Measurements from ENCODE around the gene CTRL.
"Not testable (repeated sequence)": the region's sequence is repeated elsewhere in the genome, so short reads cannot be mapped to it uniquely, and the experiment has no call there.

CTRL gene

GRCh38 chr16:67975321-67976105, 43.9 kb upstream of the CTRL start:
- no peak for DNase-seq
- H3K27me3 ChIP-seq (ENCODE audit: insufficient read depth, low read depth, severe bottlenecking) = no peaks in the 10 kb centered on the region
- no peaks in the 10 kb centered on the region for H3K9me3 ChIP-seq (ENCODE audit: severe bottlenecking)
- H3K36me3 ChIP-seq = no peaks in the 10 kb centered on the region
- H3K27ac ChIP-seq = no peak overlapping the region
- H3K4me3 ChIP-seq (ENCODE audit: low read depth, low read length) = no peak overlapping the region
- TF ChIP-seq CTCF (IDR thresholded peaks at IDR 0.05; ENCODE audit: low read depth, low read length) = no peak

GRCh38 chr16:67972285-67972684, 40.6 kb upstream of the CTRL start:
- H3K4me3 ChIP-seq (ENCODE audit: low read depth, low read length); H3K27me3 ChIP-seq (ENCODE audit: insufficient read depth, low read depth, severe bottlenecking); DNase-seq; H3K36me3 ChIP-seq; H3K9me3 ChIP-seq (ENCODE audit: severe bottlenecking); H3K27ac ChIP-seq: not testable (repeated sequence)

- H3K9me3 ChIP-seq (ENCODE audit: severe bottlenecking) = no peaks in the 10 kb centered on the region
- no peak for DNase-seq
- no peak for TF ChIP-seq CTCF (IDR thresholded peaks at IDR 0.05; ENCODE audit: low read depth, low read length)
- H3K27ac ChIP-seq = no peak overlapping the region
- no peak overlapping the region for H3K4me3 ChIP-seq (ENCODE audit: low read depth, low read length)
- no peaks in the 10 kb centered on the region for H3K36me3 ChIP-seq
- H3K27me3 ChIP-seq (ENCODE audit: insufficient read depth, low read depth, severe bottlenecking) = no peaks in the 10 kb centered on the region
Measured at GRCh38 chr16:67971111-67971510, 39.4 kb upstream of the CTRL start.

- TF ChIP-seq CTCF (IDR thresholded peaks at IDR 0.05; ENCODE audit: low read depth, low read length) = no peak
- DNase-seq = no peak
Measured at GRCh38 chr16:67969254-67970039, 37.8 kb upstream of the CTRL start.

GRCh38 chr16:67968400-67969253, 37.0 kb upstream of the CTRL start, which contains the start of gene SLC12A4:
Gene SLC12A4, minus strand, starts transcription at chr16:67968637. Its CDS starts 84 bp downstream, at chr16:67968553.
- H3K4me3 ChIP-seq (ENCODE audit: low read depth, low read length) = peak within 1 kb of the TSS; percentile 41
- no peak for TF ChIP-seq CTCF (IDR thresholded peaks at IDR 0.05; ENCODE audit: low read depth, low read length)
- peak; percentile 62 for DNase-seq
- no peaks in the 10 kb centered on the region for H3K27me3 ChIP-seq (ENCODE audit: insufficient read depth, low read depth, severe bottlenecking)
- no peaks in the 10 kb centered on the region; the same call in none of the 2 replicates for H3K36me3 ChIP-seq
- no peaks in the 10 kb centered on the region for H3K9me3 ChIP-seq (ENCODE audit: severe bottlenecking)
- H3K27ac ChIP-seq = peak within 1 kb of the TSS; percentile 31; the same call in 1 of the 2 replicates

More at GRCh38 chr16:67969254-67970039, 37.8 kb upstream of the CTRL start:
- Histone ChIP-seq H3K4me3 (ENCODE audit: low read depth, low read length) (no peak overlapping the region), H3K27ac (no peak overlapping the region), H3K36me3 (no peaks in the 10 kb centered on the region; the same call in 1 of the 2 replicates), H3K9me3 (ENCODE audit: severe bottlenecking) (no peaks in the 10 kb centered on the region), H3K27me3 (ENCODE audit: insufficient read depth, low read depth, severe bottlenecking) (no peaks in the 10 kb centered on the region)

Measured in WERI-Rb-1 (cell line).